Measurements from ENCODE around the gene TBL1XR1. TPM values are rescaled to one million over a fixed set of nuclear protein-coding genes. Genes with fewer than 3 reads are reported as not detected.

Gene TBL1XR1
- total RNA-seq, 1 experiment from 2014 or later, result 81.0 TPM

DNA sequence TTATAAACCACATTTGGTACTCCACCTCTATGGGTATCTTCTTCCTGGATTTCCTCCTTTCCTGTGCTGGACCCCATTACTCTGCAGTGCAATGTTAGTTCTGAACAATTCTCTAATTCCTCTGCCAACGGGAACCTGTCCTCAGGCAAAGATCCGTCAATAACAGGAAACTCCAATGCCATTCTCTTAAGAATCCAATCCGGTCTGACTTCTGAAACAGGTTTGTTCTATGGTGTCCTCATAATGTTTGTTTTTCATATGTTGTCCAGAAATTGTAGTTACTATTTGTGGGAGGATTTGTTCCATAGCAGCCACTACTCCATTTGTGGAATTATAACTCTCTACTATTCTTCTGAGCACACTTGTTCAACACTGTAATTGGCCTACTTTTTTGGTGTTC is 112.7 kb downstream of the TBL1XR1 start:
- Histone ChIP-seq H3K36me3 (ENCODE audit: insufficient read depth, low read length) (no peaks in the 10 kb centered on the region), H3K9me3 (ENCODE audit: low read length) (no peaks in the 10 kb centered on the region), H2AFZ (ENCODE audit: low read length) (no peak overlapping the region), H3K79me2 (ENCODE audit: low read length) (peaks cover 93% of the 10 kb centered on the region), H3K9me2 (replicated peaks; ENCODE audit: insufficient read depth, low read length) (no peaks in the 10 kb centered on the region), H4K20me1 (ENCODE audit: insufficient read depth, low read depth, low read length) (no peaks in the 10 kb centered on the region), H3K27ac (ENCODE audit: low read length) (no peak overlapping the region), H3K27me3 (ENCODE audit: low read length) (no peaks in the 10 kb centered on the region), H3K4me2 (ENCODE audit: low read depth, low read length, poor library complexity, severe bottlenecking) (no peak overlapping the region), H3K4me1 (ENCODE audit: low read length) (peaks cover 40% of the 10 kb centered on the region), H3K9ac (ENCODE audit: low read length) (no peak overlapping the region), H3K4me3 (ENCODE audit: low read length) (no peak overlapping the region)
- no peak for DNase-seq

DNA sequence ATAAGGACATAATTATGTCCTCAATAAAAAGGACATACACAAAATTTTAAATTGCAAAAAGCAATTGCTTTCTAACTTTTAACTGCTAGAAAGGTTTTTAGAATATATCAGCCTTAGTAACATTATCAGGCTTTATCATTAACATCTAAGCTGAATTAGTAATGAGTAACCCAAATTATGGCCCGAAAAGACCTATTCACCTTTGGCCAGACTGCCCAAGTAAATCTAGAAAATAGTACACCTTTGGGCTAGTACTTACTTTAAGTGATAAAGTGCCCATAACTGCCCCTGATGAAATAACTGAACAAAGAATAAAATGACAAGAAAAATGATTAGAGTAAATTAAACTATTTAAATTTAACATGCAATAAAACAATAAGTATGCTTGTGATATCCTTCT is 117.2 kb downstream of the TBL1XR1 start:
- peaks cover 86% of the 10 kb centered on the region for H3K79me2 ChIP-seq (ENCODE audit: low read length)
- H3K9me3 ChIP-seq (ENCODE audit: low read length), result no peaks in the 10 kb centered on the region
- H3K4me2 ChIP-seq (ENCODE audit: low read depth, low read length, poor library complexity, severe bottlenecking), result no peak overlapping the region
- no peak overlapping the region for H3K4me3 ChIP-seq (ENCODE audit: low read length)
- H4K20me1 ChIP-seq (ENCODE audit: insufficient read depth, low read depth, low read length), result no peaks in the 10 kb centered on the region
- H3K36me3 ChIP-seq (ENCODE audit: insufficient read depth, low read length), result no peaks in the 10 kb centered on the region
- H2AFZ ChIP-seq (ENCODE audit: low read length), result no peak overlapping the region
- H3K9me2 ChIP-seq (replicated peaks; ENCODE audit: insufficient read depth, low read length), result no peaks in the 10 kb centered on the region
- H3K27me3 ChIP-seq (ENCODE audit: low read length), result no peaks in the 10 kb centered on the region
- no peak overlapping the region for H3K9ac ChIP-seq (ENCODE audit: low read length)
- DNase-seq, result no peak
- H3K27ac ChIP-seq (ENCODE audit: low read length), result no peak overlapping the region
- H3K4me1 ChIP-seq (ENCODE audit: low read length), result peaks cover 2% of the 10 kb centered on the region; the same call in 1 of the 2 replicates

DNA sequence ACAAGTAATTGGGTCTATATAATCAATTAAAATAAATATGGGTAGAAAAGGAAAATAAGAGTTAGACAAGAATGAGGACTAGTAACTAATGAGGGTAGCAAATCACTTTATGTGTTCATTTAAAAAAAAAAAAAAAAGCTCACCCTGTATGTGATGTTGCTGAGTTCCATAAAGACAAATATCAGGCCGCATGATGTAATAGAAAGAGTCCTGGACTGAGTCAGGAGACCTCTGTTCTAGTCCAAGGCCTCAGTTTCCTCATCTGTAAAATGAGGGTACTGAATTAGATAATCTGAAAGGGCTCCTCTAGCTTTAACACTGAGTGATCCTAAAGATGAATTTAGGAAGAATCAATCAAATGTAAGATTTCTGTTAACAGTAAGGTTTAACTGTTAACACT is 117.6 kb downstream of the TBL1XR1 start:
- Histone ChIP-seq H2AFZ (ENCODE audit: low read length) (no peak overlapping the region), H3K9me2 (replicated peaks; ENCODE audit: insufficient read depth, low read length) (no peaks in the 10 kb centered on the region), H3K4me2 (ENCODE audit: low read depth, low read length, poor library complexity, severe bottlenecking) (no peak overlapping the region), H4K20me1 (ENCODE audit: insufficient read depth, low read depth, low read length) (no peaks in the 10 kb centered on the region), H3K27ac (ENCODE audit: low read length) (no peak overlapping the region), H3K36me3 (ENCODE audit: insufficient read depth, low read length) (no peaks in the 10 kb centered on the region), H3K9ac (ENCODE audit: low read length) (no peak overlapping the region), H3K27me3 (ENCODE audit: low read length) (no peaks in the 10 kb centered on the region), H3K4me1 (ENCODE audit: low read length) (peaks cover 2% of the 10 kb centered on the region; the same call in 1 of the 2 replicates), H3K79me2 (ENCODE audit: low read length) (peaks cover 86% of the 10 kb centered on the region), H3K4me3 (ENCODE audit: low read length) (no peak overlapping the region), H3K9me3 (ENCODE audit: low read length) (no peaks in the 10 kb centered on the region)
- DNase-seq, result no peak

DNA sequence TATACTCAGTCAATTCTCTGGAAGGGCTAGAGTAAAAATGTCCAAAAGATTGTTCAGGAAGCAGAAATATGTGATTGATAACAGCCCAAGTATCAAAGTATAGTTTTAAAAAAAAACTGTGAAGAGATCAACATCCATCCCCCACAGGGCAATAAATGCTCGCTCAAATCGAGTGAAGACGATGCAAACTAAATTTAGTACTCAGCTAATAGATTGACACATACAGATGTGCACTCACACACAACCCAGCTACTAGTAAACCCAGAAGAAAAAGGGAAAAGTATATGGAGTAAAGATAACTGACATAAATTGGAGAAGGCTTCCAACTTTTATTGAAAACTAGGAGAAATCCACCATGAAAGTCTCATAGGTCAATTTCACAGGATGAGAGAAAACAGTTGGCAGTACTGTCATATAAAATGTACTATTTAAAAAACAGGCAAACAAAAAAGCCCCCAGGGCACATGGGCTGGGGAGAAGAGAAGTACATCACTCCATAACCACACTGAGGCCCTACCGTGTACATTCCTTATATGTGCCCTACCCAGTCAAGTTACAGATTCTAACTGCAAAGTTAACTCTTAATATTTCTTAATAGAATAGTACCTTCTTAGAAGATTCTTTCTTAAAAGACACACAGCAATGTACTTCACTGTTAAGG is 125.7 kb downstream of the TBL1XR1 start:
- Histone ChIP-seq H3K4me3 (ENCODE audit: low read length) (no peak overlapping the region), H3K79me2 (ENCODE audit: low read length) (peaks cover 94% of the 10 kb centered on the region), H3K9me2 (replicated peaks; ENCODE audit: insufficient read depth, low read length) (no peaks in the 10 kb centered on the region), H3K27ac (ENCODE audit: low read length) (no peak overlapping the region), H2AFZ (ENCODE audit: low read length) (no peak overlapping the region), H3K4me2 (ENCODE audit: low read depth, low read length, poor library complexity, severe bottlenecking) (no peak overlapping the region), H3K9me3 (ENCODE audit: low read length) (no peaks in the 10 kb centered on the region), H3K27me3 (ENCODE audit: low read length) (no peaks in the 10 kb centered on the region), H4K20me1 (ENCODE audit: insufficient read depth, low read depth, low read length) (no peaks in the 10 kb centered on the region), H3K9ac (ENCODE audit: low read length) (no peak overlapping the region), H3K4me1 (ENCODE audit: low read length) (no peaks in the 10 kb centered on the region), H3K36me3 (ENCODE audit: insufficient read depth, low read length) (no peaks in the 10 kb centered on the region)
- no peak for DNase-seq

DNA sequence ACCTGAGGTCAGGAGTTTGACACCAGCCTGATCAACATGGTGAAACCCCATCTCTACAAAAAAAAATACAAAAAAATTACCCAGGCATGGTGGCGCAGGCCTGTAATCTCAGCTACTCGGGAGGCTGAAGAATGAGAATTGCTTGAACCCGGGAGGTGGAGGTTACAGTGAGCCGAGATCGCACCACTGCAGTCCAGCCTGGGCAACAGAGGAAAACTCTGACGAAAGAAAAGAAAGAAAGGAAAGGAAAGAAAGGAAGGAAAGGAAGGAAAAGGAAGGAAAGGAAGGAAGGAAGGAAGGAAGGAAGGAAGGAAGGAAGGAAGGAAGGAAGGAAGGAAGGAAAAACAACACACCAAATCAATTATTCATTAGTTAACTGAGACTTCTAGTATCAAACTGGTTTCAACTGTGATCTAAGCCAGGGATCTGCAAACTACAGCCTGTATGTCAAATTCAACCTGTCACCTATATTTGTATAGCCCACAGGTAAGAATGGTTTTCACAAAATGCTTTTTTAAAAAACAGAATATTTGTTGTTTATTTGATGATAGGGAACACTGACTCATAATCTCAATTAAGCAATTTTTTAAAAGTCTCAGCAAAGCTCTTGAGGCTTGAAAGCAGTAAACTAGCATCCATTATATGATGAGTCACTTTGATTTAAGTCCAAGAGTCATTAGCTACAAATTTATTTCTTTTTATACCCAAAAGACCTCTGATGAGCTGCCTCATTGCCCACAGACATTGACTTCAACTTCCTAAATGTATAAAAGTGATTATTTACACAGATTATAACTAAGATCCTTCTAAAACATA is 127.6 kb downstream of the TBL1XR1 start:
- Histone ChIP-seq H3K79me2 (ENCODE audit: low read length) (peaks cover 93% of the 10 kb centered on the region), H3K4me2 (ENCODE audit: low read depth, low read length, poor library complexity, severe bottlenecking) (no peak overlapping the region), H4K20me1 (ENCODE audit: insufficient read depth, low read depth, low read length) (no peaks in the 10 kb centered on the region), H3K9me3 (ENCODE audit: low read length) (no peaks in the 10 kb centered on the region), H3K9me2 (replicated peaks; ENCODE audit: insufficient read depth, low read length) (no peaks in the 10 kb centered on the region), H2AFZ (ENCODE audit: low read length) (no peak overlapping the region), H3K27ac (ENCODE audit: low read length) (no peak overlapping the region), H3K4me3 (ENCODE audit: low read length) (no peak overlapping the region), H3K9ac (ENCODE audit: low read length) (no peak overlapping the region), H3K27me3 (ENCODE audit: low read length) (no peaks in the 10 kb centered on the region), H3K4me1 (ENCODE audit: low read length) (no peaks in the 10 kb centered on the region), H3K36me3 (ENCODE audit: insufficient read depth, low read length) (no peaks in the 10 kb centered on the region)
- no peak for DNase-seq

DNA sequence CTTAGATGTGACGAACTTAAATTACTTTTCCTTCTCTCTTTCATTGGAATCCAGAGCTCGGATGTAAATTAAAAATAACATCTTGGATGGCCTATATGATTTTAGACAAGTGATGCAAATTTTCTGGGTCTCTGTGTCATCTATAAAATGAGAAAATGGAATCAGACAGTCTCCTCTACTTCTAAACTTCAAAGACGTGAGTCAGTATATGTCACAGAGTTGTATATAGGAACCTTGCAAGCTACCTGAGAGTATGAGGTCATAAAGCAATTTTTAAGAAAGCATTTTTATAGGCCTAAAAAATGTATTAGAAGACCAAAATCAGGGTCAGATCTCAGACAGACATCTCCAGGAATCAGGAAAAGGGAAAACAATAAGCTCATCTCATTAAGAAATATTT is 128.3 kb downstream of the TBL1XR1 start:
- DNase-seq, result no peak
- Histone ChIP-seq H3K9me2 (replicated peaks; ENCODE audit: insufficient read depth, low read length) (no peaks in the 10 kb centered on the region), H4K20me1 (ENCODE audit: insufficient read depth, low read depth, low read length) (no peaks in the 10 kb centered on the region), H3K9ac (ENCODE audit: low read length) (no peak overlapping the region), H3K4me2 (ENCODE audit: low read depth, low read length, poor library complexity, severe bottlenecking) (no peak overlapping the region), H3K27me3 (ENCODE audit: low read length) (no peaks in the 10 kb centered on the region), H3K79me2 (ENCODE audit: low read length) (peaks cover 93% of the 10 kb centered on the region), H3K36me3 (ENCODE audit: insufficient read depth, low read length) (no peaks in the 10 kb centered on the region), H3K27ac (ENCODE audit: low read length) (no peak overlapping the region), H3K4me3 (ENCODE audit: low read length) (no peak overlapping the region), H3K9me3 (ENCODE audit: low read length) (no peaks in the 10 kb centered on the region), H2AFZ (ENCODE audit: low read length) (no peak overlapping the region), H3K4me1 (ENCODE audit: low read length) (no peaks in the 10 kb centered on the region)

DNA sequence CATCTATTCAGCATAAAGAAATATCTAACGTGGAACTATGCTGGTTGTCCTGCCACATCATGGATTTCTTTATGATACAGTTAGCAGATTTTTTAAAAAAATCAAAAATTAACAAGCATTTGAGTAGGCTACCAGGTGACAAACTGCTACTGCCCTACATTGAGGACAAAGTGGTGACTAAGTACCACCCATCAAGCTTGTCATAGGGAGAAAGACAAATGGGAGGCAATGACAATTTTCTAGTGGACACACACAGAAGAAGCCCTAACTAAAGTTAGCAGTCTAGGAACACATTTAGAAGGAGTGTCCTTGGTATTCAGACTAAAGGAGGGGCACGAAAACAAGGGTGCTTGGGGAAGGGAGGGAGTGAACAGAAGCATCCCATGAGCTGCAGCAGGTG is 131.2 kb downstream of the TBL1XR1 start:
- H3K36me3 ChIP-seq (ENCODE audit: insufficient read depth, low read length), result no peaks in the 10 kb centered on the region
- no peak overlapping the region for H2AFZ ChIP-seq (ENCODE audit: low read length)
- H3K9me2 ChIP-seq (replicated peaks; ENCODE audit: insufficient read depth, low read length), result no peaks in the 10 kb centered on the region
- no peak for DNase-seq
- H4K20me1 ChIP-seq (ENCODE audit: insufficient read depth, low read depth, low read length), result no peaks in the 10 kb centered on the region
- no peak overlapping the region for H3K27ac ChIP-seq (ENCODE audit: low read length)
- no peaks in the 10 kb centered on the region for H3K27me3 ChIP-seq (ENCODE audit: low read length)
- H3K4me1 ChIP-seq (ENCODE audit: low read length), result peaks cover 17% of the 10 kb centered on the region
- H3K79me2 ChIP-seq (ENCODE audit: low read length), result peaks cover 96% of the 10 kb centered on the region
- H3K9me3 ChIP-seq (ENCODE audit: low read length), result no peaks in the 10 kb centered on the region
- no peak overlapping the region for H3K4me3 ChIP-seq (ENCODE audit: low read length)
- no peak overlapping the region for H3K9ac ChIP-seq (ENCODE audit: low read length)
- H3K4me2 ChIP-seq (ENCODE audit: low read depth, low read length, poor library complexity, severe bottlenecking), result no peak overlapping the region

DNA sequence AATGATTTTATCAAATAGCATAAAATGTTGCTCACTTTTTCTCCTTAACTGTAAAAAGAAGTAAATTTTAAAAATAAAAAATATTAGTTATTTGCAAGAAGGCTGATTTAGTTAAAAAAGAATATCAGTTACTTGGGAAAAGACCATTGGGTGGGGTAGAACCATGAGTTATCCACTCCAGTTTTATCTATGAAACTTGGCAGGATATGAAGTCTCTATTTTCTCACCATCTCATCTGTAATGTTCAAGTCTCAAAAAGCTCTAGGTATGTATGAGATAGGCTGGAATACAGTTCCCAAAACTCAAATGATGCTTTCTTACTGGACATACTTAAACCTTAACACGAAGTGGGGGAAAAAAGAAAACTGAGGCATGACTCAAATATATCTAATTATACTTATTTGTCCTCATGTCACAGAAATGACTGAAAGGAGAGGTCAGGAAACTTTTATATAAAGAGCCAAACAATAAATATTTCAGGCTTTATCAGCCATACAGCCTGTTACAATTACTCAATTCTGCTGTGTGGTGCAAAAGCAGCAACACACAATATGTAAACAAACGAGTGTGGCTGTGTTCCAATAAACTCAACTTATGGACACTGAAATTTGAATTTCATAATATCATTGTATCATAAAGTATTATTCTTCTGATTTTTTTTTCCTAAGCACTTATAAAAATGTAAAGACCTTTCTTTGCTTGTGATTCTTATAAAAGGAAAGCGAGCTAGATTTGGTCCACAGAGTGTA is 131.8 kb downstream of the TBL1XR1 start:
- Histone ChIP-seq H2AFZ (ENCODE audit: low read length) (no peak overlapping the region), H3K36me3 (ENCODE audit: insufficient read depth, low read length) (no peaks in the 10 kb centered on the region), H3K9me2 (replicated peaks; ENCODE audit: insufficient read depth, low read length) (no peaks in the 10 kb centered on the region), H3K9me3 (ENCODE audit: low read length) (no peaks in the 10 kb centered on the region), H3K27me3 (ENCODE audit: low read length) (no peaks in the 10 kb centered on the region), H4K20me1 (ENCODE audit: insufficient read depth, low read depth, low read length) (no peaks in the 10 kb centered on the region), H3K9ac (ENCODE audit: low read length) (no peak overlapping the region), H3K79me2 (ENCODE audit: low read length) (peaks cover 94% of the 10 kb centered on the region), H3K4me1 (ENCODE audit: low read length) (peaks cover 23% of the 10 kb centered on the region), H3K4me3 (ENCODE audit: low read length) (no peak overlapping the region), H3K27ac (ENCODE audit: low read length) (no peak overlapping the region), H3K4me2 (ENCODE audit: low read depth, low read length, poor library complexity, severe bottlenecking) (no peak overlapping the region)
- DNase-seq, result no peak
